GM23338 (cell line): Measurements from ENCODE around the gene UBL4A. TPM values are rescaled to one million over a fixed set of nuclear protein-coding genes. Genes with fewer than 3 reads are reported as not detected.

Experiments
- ATAC-seq: fragments of 200-7000 bp; cut with Tn5 transposase; 3 replicates; pipeline ENCODE4 v1.9.1; 2020
- DNase-seq: peaks from one replicate; pipeline ENCODE4 v3.0.0-alpha.2; 2015; ENCODE audit warnings: low spot score
- H2AFZ ChIP-seq: fragments of 200-600 bp; sonication (generic); 2 replicates; pipeline ENCODE4 v1.8.0; 2016; ENCODE audit warnings: antibody characterized with exemption, mild to moderate bottlenecking, moderate library complexity
- H3F3A ChIP-seq: fragments of 200-600 bp; sonication (generic); replicated peaks from 2 replicates; pipeline ENCODE4 v1.8.0; 2017; ENCODE audit warnings: antibody characterized with exemption, mixed run types, low read depth
- H3K27ac ChIP-seq: fragments of 200-600 bp; sonication (generic); 2 replicates; pipeline ENCODE4 v1.6.1; 2016; ENCODE audit warnings: low read depth
- H3K27me3 ChIP-seq: fragments of 200-600 bp; sonication (generic); 2 replicates; pipeline ENCODE4 v1.8.0; 2016; ENCODE audit warnings: mild to moderate bottlenecking, mixed run types, moderate library complexity; ENCODE audit not compliant: insufficient read depth
- H3K36me3 ChIP-seq: fragments of 200-600 bp; sonication (generic); 2 replicates; pipeline ENCODE4 v1.8.0; 2016; ENCODE audit warnings: mild to moderate bottlenecking; ENCODE audit not compliant: insufficient read depth
- H3K4me1 ChIP-seq: fragments of 200-600 bp; sonication (generic); 2 replicates; pipeline ENCODE4 v1.8.0; 2016; ENCODE audit warnings: mild to moderate bottlenecking, moderate library complexity; ENCODE audit not compliant: insufficient read depth
- H3K4me2 ChIP-seq: fragments of 200-600 bp; sonication (generic); 2 replicates; pipeline ENCODE4 v1.7.1; 2017; ENCODE audit warnings: mixed run types
- H3K4me3 ChIP-seq: fragments of 200-600 bp; sonication (generic); 2 replicates; pipeline ENCODE4 v1.6.1; 2016; ENCODE audit warnings: mixed run types
- H3K79me2 ChIP-seq: fragments of 200-600 bp; sonication (generic); replicated peaks from 2 replicates; pipeline ENCODE4 v1.8.0; 2017; ENCODE audit warnings: mild to moderate bottlenecking; ENCODE audit not compliant: insufficient read depth
- H3K9me2 ChIP-seq: fragments of 200-600 bp; sonication (generic); 2 replicates; pipeline ENCODE4 v1.8.0; 2017; ENCODE audit not compliant: insufficient read depth
- H4K20me1 ChIP-seq: fragments of 200-600 bp; sonication (generic); replicated peaks from 2 replicates; pipeline ENCODE4 v1.8.0; 2017; ENCODE audit warnings: mild to moderate bottlenecking; ENCODE audit not compliant: insufficient read depth
- H3K27ac Mint-ChIP-seq: 2 replicates; pipeline ENCODE4 v1.8.0; 2020; ENCODE audit warnings: inconsistent platforms, mild to moderate bottlenecking, moderate library complexity, mixed read lengths
- H3K27me3 Mint-ChIP-seq: 3 replicates; pipeline ENCODE4 v1.8.0; 2022; ENCODE audit warnings: low read depth, mild to moderate bottlenecking, moderate library complexity, mixed read lengths, inconsistent platforms; ENCODE audit not compliant: insufficient read depth, poor library complexity
- H3K36me3 Mint-ChIP-seq: 3 replicates; pipeline ENCODE4 v1.8.0; 2021; ENCODE audit warnings: low read depth, mild to moderate bottlenecking, inconsistent platforms, moderate library complexity, mixed read lengths
- H3K4me1 Mint-ChIP-seq: 3 replicates; pipeline ENCODE4 v1.8.0; 2020; ENCODE audit warnings: mild to moderate bottlenecking, inconsistent platforms, mixed read lengths
- H3K4me3 Mint-ChIP-seq: 3 replicates; pipeline ENCODE4 v1.8.0; 2021; ENCODE audit warnings: moderate library complexity, mild to moderate bottlenecking, inconsistent platforms, mixed read lengths
- H3K9me3 Mint-ChIP-seq: 3 replicates; pipeline ENCODE4 v1.8.0; 2020; ENCODE audit warnings: moderate library complexity, mild to moderate bottlenecking, inconsistent platforms, mixed read lengths
- CREB1 ChIP-seq: fragments of 250-450 bp; sonication (Bioruptor Pico); IDR thresholded peaks from 2 replicates; pipeline ENCODE4 v1.5.0; 2020; ENCODE audit warnings: low read depth, mild to moderate bottlenecking, moderate library complexity
- ETS1 ChIP-seq: IDR thresholded peaks from 2 replicates; pipeline ENCODE4 v1.6.1; 2016; ENCODE audit warnings: antibody characterized with exemption
- EZH2 ChIP-seq: fragments of 200-600 bp; sonication (generic); IDR thresholded peaks from one replicate; pipeline ENCODE4 v1.8.0; 2017; ENCODE audit warnings: antibody characterized with exemption, mild to moderate bottlenecking, low read depth; ENCODE audit not compliant: unreplicated experiment
- EZH2phosphoT487 ChIP-seq: fragments of 200-600 bp; sonication (generic); IDR thresholded peaks from one replicate; pipeline ENCODE4 v1.8.1; 2018; ENCODE audit warnings: antibody characterized with exemption; ENCODE audit not compliant: unreplicated experiment
- JUNB ChIP-seq: IDR thresholded peaks from one replicate; pipeline ENCODE4 v1.6.1; 2016; ENCODE audit warnings: antibody characterized with exemption; ENCODE audit not compliant: unreplicated experiment
- NANOG ChIP-seq: IDR thresholded peaks from 2 replicates; pipeline ENCODE4 v1.6.1; 2016; ENCODE audit warnings: antibody characterized with exemption, borderline replicate concordance
- POLR2AphosphoS5 ChIP-seq: IDR thresholded peaks from 2 replicates; pipeline ENCODE4 v1.6.1; 2016; ENCODE audit warnings: antibody characterized with exemption, low read depth
- STAT1 ChIP-seq: IDR thresholded peaks from one replicate; pipeline ENCODE4 v1.6.1; 2016; ENCODE audit warnings: antibody characterized with exemption; ENCODE audit not compliant: unreplicated experiment
- ZNF114 ChIP-seq: fragments of 250-450 bp; sonication (Bioruptor Pico); IDR thresholded peaks from 2 replicates; pipeline ENCODE4 v1.5.0; 2020; ENCODE audit warnings: mild to moderate bottlenecking, moderate library complexity
- ZNF331 ChIP-seq: fragments of 250-450 bp; sonication (Bioruptor Pico); IDR thresholded peaks from 2 replicates; pipeline ENCODE4 v1.5.0; 2020; ENCODE audit warnings: low read depth, mild to moderate bottlenecking, moderate library complexity
- ZNF462 ChIP-seq: fragments of 250-450 bp; sonication (Bioruptor Pico); IDR thresholded peaks from 2 replicates; pipeline ENCODE4 v1.5.0; 2020; ENCODE audit warnings: mild to moderate bottlenecking, moderate library complexity
- polyA plus RNA-seq: library from polyadenylated mRNA; unstranded; fragments of >200 nt; fragmentation: Nextera tagmentation; extraction: Ambion mirVana; gene quantifications from 2 replicates; pipeline ENCODE4 v1.2.1, GENCODE V29; 2016
- total RNA-seq: library from RNA; depleted of rRNA; stranded (reverse); fragments of >200 nt; shearing (Covaris generic); gene quantifications from 2 replicates; pipeline ENCODE4 v1.2.3, GENCODE V29; 2014
- TF ChIP-seq, protein P1 (sequence below), 2 experiments: fragments of 200-600 bp in 1 of 2; sonication (generic) in 1 of 2; conservative IDR thresholded peaks; 2 replicates each; pipeline versions ENCODE4 v1.5.1 to v1.6.1; 2016 to 2017; ENCODE audit warnings: antibody characterized with exemption in 2 of 2, low read depth in 2 of 2, mild to moderate bottlenecking in 2 of 2, moderate library complexity in 1 of 2
- TF ChIP-seq, protein P2 (sequence below): IDR thresholded peaks from one replicate; pipeline ENCODE4 v1.6.1; 2018; ENCODE audit warnings: antibody characterized with exemption; ENCODE audit not compliant: unreplicated experiment

The UBL4A gene
- total and polyA plus RNA-seq, 2 experiments from 2014 or later, result 15.6 to 43.7 TPM

DNA sequence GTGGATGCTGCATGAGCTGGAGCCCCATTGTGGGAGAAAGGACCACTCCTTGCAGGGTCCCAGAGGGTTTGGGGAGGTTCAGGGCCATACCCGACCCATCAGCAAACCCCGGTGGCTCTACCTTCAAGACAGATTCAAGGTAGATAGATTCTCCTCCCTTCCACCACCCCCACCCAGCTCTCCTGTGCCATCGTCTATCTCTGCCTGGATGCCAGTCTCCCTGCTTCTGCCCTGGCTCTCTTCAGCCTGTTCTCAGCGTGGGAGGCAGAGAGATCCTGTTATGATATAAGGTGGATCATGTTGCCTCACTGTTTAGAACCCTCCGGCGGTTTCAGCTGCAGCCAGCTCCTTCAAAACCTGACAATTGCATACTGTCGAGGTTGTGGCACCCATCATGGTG lies 12.7 kb downstream of the UBL4A start:
- Histone ChIP-seq H3K4me3 (no peak overlapping the region), H3K27me3 (no peaks in the 10 kb centered on the region), H2AFZ (no peak overlapping the region), H3F3A (no peaks in the 10 kb centered on the region), H3K36me3 (no peaks in the 10 kb centered on the region), H4K20me1 (no peaks in the 10 kb centered on the region; the same call in 1 of the 2 replicates), H3K27ac (no peak overlapping the region), H3K79me2 (no peaks in the 10 kb centered on the region), H3K9me2 (no peaks in the 10 kb centered on the region), H3K4me1 (no peaks in the 10 kb centered on the region), H3K4me2 (no peak overlapping the region)
- H3K36me3 Mint-ChIP-seq, result peaks cover 10% of the 10 kb centered on the region
- H3K27ac Mint-ChIP-seq, result no peak overlapping the region
- no peak overlapping the region for H3K4me3 Mint-ChIP-seq
- H3K9me3 Mint-ChIP-seq, result no peaks in the 10 kb centered on the region
- no peak for TF ChIP-seq NANOG
- no peak for TF ChIP-seq ZNF462
- no peak for TF ChIP-seq CREB1 (CRISPR knock-in tag)
- TF ChIP-seq STAT1, result no peak
- TF ChIP-seq EZH2, result no peak
- no peak for TF ChIP-seq ZNF114 (CRISPR knock-in tag)
- TF ChIP-seq, protein P1, sequence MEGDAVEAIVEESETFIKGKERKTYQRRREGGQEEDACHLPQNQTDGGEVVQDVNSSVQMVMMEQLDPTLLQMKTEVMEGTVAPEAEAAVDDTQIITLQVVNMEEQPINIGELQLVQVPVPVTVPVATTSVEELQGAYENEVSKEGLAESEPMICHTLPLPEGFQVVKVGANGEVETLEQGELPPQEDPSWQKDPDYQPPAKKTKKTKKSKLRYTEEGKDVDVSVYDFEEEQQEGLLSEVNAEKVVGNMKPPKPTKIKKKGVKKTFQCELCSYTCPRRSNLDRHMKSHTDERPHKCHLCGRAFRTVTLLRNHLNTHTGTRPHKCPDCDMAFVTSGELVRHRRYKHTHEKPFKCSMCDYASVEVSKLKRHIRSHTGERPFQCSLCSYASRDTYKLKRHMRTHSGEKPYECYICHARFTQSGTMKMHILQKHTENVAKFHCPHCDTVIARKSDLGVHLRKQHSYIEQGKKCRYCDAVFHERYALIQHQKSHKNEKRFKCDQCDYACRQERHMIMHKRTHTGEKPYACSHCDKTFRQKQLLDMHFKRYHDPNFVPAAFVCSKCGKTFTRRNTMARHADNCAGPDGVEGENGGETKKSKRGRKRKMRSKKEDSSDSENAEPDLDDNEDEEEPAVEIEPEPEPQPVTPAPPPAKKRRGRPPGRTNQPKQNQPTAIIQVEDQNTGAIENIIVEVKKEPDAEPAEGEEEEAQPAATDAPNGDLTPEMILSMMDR (conservative IDR thresholded peaks at IDR 0.05; ENCODE audit: low read depth in 2 of 2), result no peak
- TF ChIP-seq, protein P2, sequence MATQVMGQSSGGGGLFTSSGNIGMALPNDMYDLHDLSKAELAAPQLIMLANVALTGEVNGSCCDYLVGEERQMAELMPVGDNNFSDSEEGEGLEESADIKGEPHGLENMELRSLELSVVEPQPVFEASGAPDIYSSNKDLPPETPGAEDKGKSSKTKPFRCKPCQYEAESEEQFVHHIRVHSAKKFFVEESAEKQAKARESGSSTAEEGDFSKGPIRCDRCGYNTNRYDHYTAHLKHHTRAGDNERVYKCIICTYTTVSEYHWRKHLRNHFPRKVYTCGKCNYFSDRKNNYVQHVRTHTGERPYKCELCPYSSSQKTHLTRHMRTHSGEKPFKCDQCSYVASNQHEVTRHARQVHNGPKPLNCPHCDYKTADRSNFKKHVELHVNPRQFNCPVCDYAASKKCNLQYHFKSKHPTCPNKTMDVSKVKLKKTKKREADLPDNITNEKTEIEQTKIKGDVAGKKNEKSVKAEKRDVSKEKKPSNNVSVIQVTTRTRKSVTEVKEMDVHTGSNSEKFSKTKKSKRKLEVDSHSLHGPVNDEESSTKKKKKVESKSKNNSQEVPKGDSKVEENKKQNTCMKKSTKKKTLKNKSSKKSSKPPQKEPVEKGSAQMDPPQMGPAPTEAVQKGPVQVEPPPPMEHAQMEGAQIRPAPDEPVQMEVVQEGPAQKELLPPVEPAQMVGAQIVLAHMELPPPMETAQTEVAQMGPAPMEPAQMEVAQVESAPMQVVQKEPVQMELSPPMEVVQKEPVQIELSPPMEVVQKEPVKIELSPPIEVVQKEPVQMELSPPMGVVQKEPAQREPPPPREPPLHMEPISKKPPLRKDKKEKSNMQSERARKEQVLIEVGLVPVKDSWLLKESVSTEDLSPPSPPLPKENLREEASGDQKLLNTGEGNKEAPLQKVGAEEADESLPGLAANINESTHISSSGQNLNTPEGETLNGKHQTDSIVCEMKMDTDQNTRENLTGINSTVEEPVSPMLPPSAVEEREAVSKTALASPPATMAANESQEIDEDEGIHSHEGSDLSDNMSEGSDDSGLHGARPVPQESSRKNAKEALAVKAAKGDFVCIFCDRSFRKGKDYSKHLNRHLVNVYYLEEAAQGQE, result no peak
- TF ChIP-seq ZNF331 (CRISPR knock-in tag), result no peak
- TF ChIP-seq POLR2AphosphoS5, result no peak
- no peak for TF ChIP-seq EZH2phosphoT487
- TF ChIP-seq ETS1, result no peak
- TF ChIP-seq JUNB, result no peak
- H3K27me3 Mint-ChIP-seq, result peaks cover 8% of the 10 kb centered on the region
- no peak for ATAC-seq
- H3K4me1 Mint-ChIP-seq, result no peaks in the 10 kb centered on the region
- no peak for DNase-seq
